ENCODE data around the gene PRSS3. TPM values are rescaled to one million over a fixed set of nuclear protein-coding genes. Genes with fewer than 3 reads are reported as not detected.

PRSS3 gene
- total RNA-seq, result 0.32 and 0.39 TPM in 2 replicates

GRCh38 chr9:33795281-33795680 lies at the start of gene PRSS3:
PRSS3 (plus strand) TSS chr9:33795561; CDS start chr9:33795574, 13 bp downstream.

DNA sequence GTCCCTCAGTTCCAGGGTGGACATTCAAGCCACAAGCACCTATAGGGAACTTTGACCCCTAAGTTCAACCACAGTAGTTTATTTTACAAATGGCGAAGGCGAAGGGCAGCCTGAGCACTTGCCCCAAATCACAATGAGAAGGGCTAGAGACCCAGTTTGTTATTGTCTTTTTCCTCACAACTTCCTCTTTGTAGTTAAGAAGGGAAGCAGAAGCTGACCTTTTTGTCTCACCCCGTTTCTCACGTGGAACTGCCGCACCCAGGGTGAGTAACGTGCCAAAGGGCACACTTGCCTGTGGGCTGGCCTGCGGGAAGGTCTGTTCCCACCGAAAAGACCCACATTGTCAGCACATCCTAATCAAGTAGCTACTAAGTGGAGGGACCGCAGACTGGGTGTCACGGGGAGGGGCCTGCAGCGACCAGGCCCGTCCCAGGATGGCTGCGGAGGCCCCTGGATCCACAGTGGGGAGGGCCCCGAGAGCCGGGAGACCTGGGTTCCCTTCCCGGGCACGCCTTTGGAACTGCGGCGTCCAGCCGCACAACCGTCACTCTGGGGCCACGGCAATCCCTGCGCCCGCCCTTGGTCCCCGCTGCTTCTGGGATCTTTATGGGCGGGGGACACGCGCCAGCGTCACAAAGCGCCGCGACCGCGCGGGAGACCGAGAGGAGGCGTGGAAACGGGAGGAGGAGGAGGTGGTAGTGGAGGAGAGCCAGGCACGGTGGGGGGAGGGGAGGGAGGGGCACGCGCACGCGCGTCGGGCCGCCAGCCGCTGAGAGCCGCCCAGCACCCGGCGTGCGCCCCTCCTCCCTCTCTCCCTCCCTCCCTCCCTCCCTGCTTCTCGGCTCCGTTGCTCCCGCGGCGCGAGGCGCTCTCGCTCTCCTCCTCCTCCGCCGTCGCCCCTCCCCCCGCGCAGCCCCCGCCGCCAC lies 21.2 kb downstream of the PRSS3 start, which contains the start of gene UBE2R2:
Gene UBE2R2 (plus strand): TSS at position 834 of the 926 bp plus-strand sequence. CDS start 598 bp downstream, outside the sequence.

Small RNA genes within 50 kb of the gene (small RNA-seq; reads per million reads assigned to genes)
- gene RF00019, result not detected

Other genes starting within 250 kb of the PRSS3 start
- gene UBE2R2, start 21.6 kb downstream of the PRSS3 start, total RNA-seq, result 25.5 and 30.1 TPM in 2 replicates